ENCODE measurements around the gene AP2A2. TPM values are rescaled to one million over a fixed set of nuclear protein-coding genes. Genes with fewer than 3 reads are reported as not detected.

The AP2A2 gene
- total RNA-seq, 1 experiment from 2014 or later = 123 TPM

DNA sequence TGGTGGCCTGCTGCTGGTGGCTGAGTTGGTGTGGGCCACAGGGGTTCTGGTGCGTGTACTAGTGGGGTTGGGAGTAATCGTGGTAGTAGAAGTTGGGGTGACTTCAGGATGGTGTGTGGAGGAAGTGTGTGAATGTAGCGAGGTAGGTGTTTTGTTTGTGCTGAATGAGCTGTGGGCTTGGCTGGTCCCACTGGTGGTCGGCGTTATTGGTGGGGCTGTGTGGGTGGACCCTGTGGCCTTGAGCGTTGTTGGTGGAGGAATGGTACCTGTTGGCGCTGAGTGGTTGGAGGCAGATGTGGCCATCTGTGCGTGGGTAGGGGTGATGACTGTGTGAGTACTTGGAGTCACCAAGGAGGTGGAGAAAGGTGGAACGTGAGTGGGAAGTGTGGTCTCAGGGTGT lies 92.4 kb downstream of the AP2A2 start:
- TF ChIP-seq CTCF (IDR thresholded peaks at IDR 0.05) (no peak), POLR2AphosphoS5 (IDR thresholded peaks at IDR 0.05; ENCODE audit: low read depth, low read length) (no peak), TCF7L2 (IDR thresholded peaks at IDR 0.05; ENCODE audit: low read depth, low read length) (no peak)
- TF ChIP-seq, protein P1, sequence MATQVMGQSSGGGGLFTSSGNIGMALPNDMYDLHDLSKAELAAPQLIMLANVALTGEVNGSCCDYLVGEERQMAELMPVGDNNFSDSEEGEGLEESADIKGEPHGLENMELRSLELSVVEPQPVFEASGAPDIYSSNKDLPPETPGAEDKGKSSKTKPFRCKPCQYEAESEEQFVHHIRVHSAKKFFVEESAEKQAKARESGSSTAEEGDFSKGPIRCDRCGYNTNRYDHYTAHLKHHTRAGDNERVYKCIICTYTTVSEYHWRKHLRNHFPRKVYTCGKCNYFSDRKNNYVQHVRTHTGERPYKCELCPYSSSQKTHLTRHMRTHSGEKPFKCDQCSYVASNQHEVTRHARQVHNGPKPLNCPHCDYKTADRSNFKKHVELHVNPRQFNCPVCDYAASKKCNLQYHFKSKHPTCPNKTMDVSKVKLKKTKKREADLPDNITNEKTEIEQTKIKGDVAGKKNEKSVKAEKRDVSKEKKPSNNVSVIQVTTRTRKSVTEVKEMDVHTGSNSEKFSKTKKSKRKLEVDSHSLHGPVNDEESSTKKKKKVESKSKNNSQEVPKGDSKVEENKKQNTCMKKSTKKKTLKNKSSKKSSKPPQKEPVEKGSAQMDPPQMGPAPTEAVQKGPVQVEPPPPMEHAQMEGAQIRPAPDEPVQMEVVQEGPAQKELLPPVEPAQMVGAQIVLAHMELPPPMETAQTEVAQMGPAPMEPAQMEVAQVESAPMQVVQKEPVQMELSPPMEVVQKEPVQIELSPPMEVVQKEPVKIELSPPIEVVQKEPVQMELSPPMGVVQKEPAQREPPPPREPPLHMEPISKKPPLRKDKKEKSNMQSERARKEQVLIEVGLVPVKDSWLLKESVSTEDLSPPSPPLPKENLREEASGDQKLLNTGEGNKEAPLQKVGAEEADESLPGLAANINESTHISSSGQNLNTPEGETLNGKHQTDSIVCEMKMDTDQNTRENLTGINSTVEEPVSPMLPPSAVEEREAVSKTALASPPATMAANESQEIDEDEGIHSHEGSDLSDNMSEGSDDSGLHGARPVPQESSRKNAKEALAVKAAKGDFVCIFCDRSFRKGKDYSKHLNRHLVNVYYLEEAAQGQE (IDR thresholded peaks at IDR 0.05; ENCODE audit: insufficient read depth in 1 of 2, low read depth in 2 of 2, low read length in 1 of 2) = no peak
- H3K27ac ChIP-seq (ENCODE audit: low read length) = no peak overlapping the region
- intact Hi-C loops (cut with micrococcal nuclease; ENCODE audit: unreplicated experiment) = no loop called here
- ATAC-seq (no peak), DNase-seq (ENCODE audit: low read depth, low spot score) (no peak)
- no peaks in the 10 kb centered on the region for H3K27me3 ChIP-seq (ENCODE audit: control insufficient read depth, insufficient read depth, low read length)
- no peaks in the 10 kb centered on the region for H3K36me3 ChIP-seq (ENCODE audit: control insufficient read depth, insufficient read depth, low read length)
- CTCF ChIA-PET = no interaction called here
- POLR2A ChIA-PET = no interaction called here
- H3K4me1 ChIP-seq (ENCODE audit: control insufficient read depth, insufficient read depth, low read length) = no peaks in the 10 kb centered on the region
- BruUV-seq (replicated peaks) = no TSS peak
- in situ Hi-C loops (cut with HindIII; ENCODE audit: low pct_unique_long_range_greater_than_20kb, low sequenced_read_pairs) = no loop called here
- no peaks in the 10 kb centered on the region for H3K9me3 ChIP-seq (ENCODE audit: control insufficient read depth, insufficient read depth, low read depth, low read length)
- H3K4me3 ChIP-seq (ENCODE audit: low read depth in 2 of 2, low read length in 2 of 2) = no peak overlapping the region

- no peak overlapping the region for H3K4me3 ChIP-seq (ENCODE audit: low read depth in 2 of 2, low read length in 2 of 2)
- no peak overlapping the region for H3K27ac ChIP-seq (ENCODE audit: low read length)
- H3K27me3 ChIP-seq (ENCODE audit: control insufficient read depth, insufficient read depth, low read length) = no peaks in the 10 kb centered on the region
- no peak for ATAC-seq
- H3K9me3 ChIP-seq (ENCODE audit: control insufficient read depth, insufficient read depth, low read depth, low read length) = no peaks in the 10 kb centered on the region
- H3K36me3 ChIP-seq (ENCODE audit: control insufficient read depth, insufficient read depth, low read length) = no peaks in the 10 kb centered on the region
- in situ Hi-C loops (cut with HindIII; ENCODE audit: low pct_unique_long_range_greater_than_20kb, low sequenced_read_pairs) (no loop called here), intact Hi-C loops (cut with micrococcal nuclease; ENCODE audit: unreplicated experiment) (no loop called here)
- no peak for DNase-seq (ENCODE audit: low read depth, low spot score)
- no TSS peak for BruUV-seq (replicated peaks)
- POLR2A ChIA-PET = no interaction called here
- no peaks in the 10 kb centered on the region for H3K4me1 ChIP-seq (ENCODE audit: control insufficient read depth, insufficient read depth, low read length)
- CTCF ChIA-PET = no interaction called here
- TF ChIP-seq TCF7L2 (IDR thresholded peaks at IDR 0.05; ENCODE audit: low read depth, low read length) = no peak
- no peak for TF ChIP-seq POLR2AphosphoS5 (IDR thresholded peaks at IDR 0.05; ENCODE audit: low read depth, low read length)
- no peak for TF ChIP-seq CTCF (IDR thresholded peaks at IDR 0.05)
- TF ChIP-seq SIN3A (IDR thresholded peaks at IDR 0.05; ENCODE audit: borderline replicate concordance, insufficient read depth, low read depth, low read length) = no peak
- TF ChIP-seq, protein P1 (IDR thresholded peaks at IDR 0.05; ENCODE audit: insufficient read depth in 1 of 2, low read depth in 2 of 2, low read length in 1 of 2) = no peak
Measured at GRCh38 chr11:1019321-1019910, 93.7 kb downstream of the AP2A2 start.
